GM19025 (cell line): ENCODE data around the gene CD151.

Experiments used
- ATAC-seq: cut with Tn5 transposase; IDR thresholded peaks from one replicate; pipeline ENCODE4 v1.9.1; 2021; ENCODE audit warnings: mild to moderate bottlenecking, low read depth, moderate library complexity; ENCODE audit not compliant: unreplicated experiment

The CD151 gene

DNA sequence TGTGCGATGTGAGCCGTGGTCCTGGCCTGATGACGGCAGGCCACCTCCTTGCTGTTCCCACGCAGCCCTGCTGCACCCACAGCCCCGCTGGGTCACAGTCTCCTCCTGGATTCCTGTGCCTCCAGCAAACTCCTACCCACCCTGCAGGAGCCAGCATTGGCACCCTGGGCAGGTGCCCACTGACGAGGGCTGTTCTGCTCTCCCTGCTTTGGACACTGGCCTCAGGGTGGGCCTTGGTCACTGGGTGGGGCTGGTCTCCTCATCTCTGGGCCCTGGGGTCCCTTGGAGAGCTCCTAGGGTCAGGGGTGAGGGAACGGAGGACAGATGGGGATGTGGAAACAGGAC is 22.6 kb downstream of the CD151 start:
- ATAC-seq, result no peak

DNA sequence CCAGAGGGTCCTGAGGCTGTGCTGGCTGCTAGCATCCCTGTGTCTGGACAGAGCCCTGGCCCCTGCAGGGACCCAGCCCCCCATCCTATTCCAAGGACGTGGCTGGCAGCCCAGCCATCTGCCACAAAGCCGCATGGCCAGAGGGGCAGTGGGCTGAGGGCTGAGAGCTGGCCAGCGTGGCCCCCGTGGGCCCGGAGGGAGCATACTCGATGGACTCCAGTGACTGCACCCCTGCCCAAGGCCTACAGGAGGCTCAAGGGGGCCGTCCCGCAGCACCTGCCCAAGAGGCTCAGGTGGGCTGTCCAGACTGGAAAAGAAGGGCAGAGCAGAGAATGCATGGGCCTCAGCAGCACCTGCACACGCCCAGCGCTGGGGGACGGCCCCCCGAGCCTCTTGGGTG is 23.0 kb downstream of the CD151 start:
- no peak for ATAC-seq

GRCh38 chr11:856397-856796 is 23.6 kb downstream of the CD151 start:
- no peak for ATAC-seq

GRCh38 chr11:858053-858761 is 25.5 kb downstream of the CD151 start:
- no peak for ATAC-seq

GRCh38 chr11:858762-859339 is 26.1 kb downstream of the CD151 start:
- no peak for ATAC-seq

GRCh38 chr11:859394-860131 is 26.8 kb downstream of the CD151 start:
- no peak for ATAC-seq

DNA sequence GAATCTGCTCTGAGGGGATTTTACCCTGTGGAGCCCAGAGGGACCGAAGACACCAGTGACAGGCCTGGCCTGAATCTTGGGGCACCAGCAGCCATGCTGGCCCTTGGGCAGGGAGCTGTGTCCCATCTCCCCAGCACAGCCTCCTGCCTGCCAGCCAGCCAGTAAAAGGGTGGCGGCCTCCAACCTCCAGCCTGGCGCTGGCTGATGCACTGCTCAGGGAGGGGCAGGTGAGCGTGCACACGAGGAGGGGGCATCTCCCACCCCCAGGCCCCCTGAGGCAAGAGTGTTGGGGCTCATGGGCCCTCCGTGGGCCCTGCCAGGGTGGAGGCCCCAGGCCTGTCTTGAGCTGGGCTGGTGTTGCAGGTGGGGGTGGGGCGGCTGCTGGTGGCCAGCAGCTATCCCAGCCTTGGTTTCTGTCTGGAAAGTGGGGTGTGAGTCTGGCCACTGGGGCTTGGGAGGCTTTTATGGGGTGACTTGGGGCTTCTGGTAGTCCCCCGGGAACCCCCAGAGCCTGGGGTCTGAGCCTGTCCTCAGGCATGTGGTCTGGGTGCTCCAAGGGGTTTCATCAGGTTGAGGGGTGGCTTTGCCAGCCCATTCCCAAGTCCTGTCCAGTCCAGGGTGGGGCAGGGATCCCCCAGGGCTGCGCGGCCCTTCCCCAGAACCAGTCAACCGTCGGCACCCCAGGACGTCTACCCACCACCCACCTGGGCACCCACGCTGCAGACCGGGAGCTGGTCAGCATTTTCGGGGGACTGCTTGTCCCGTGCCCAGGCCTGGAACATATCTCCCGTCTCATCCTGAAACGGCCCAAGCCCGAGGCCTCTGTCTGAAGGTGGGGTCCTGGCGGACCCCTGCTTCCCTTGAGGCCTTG is 27.7 kb downstream of the CD151 start:
- no peak for ATAC-seq

GRCh38 chr11:861105-861479 is 28.3 kb downstream of the CD151 start:
- no peak for ATAC-seq

GRCh38 chr11:862081-862661 is 29.4 kb downstream of the CD151 start:
- no peak for ATAC-seq

- no peak for ATAC-seq
Measured at GRCh38 chr11:862696-863022, 29.9 kb downstream of the CD151 start.

- ATAC-seq, result no peak
Measured at GRCh38 chr11:863023-863909, 30.5 kb downstream of the CD151 start.

DNA sequence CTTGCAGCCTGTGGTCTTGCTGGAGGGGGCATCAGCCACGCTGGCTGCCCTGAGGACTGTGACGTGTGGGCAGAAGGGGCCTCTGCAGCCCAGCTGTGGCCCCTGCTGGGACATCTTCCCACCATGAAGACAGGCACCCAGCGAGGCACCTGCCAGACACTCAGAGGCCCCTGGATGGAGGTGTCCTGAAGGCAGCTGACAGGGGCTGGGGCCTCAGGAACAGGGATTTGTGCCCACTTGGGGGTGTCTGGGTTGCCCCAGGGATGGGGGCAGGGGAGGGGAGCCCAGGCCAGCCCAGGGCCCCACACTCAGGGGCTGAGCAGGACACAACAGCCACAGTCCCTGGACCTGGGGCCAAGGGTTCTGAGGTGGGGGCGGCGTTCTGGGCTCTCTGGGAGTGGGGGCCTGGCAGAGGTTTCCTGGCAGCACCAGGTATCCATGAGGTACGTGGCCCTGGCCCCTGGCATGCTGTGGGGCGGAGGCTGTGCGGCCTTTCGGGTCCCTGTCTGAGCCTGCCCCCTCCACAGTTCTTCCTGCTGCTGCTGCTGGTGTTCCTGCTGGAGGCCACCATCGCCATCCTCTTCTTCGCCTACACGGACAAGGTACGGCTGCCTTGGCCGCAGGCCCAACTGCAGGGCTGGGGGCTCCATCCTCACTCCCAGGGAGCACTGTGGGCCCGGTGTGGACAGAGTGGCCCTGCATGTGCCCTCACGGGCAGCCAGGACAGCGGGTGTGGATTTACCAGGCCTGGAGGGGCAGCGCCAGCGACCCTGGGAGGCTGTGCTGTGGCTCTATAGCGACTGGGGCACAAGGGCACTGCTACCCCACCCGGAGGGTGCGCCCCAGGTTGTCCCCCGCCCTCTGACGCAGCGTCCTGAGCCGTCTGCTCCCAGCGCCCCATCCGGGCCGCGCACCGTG is 31.4 kb downstream of the CD151 start:
- no peak for ATAC-seq

DNA sequence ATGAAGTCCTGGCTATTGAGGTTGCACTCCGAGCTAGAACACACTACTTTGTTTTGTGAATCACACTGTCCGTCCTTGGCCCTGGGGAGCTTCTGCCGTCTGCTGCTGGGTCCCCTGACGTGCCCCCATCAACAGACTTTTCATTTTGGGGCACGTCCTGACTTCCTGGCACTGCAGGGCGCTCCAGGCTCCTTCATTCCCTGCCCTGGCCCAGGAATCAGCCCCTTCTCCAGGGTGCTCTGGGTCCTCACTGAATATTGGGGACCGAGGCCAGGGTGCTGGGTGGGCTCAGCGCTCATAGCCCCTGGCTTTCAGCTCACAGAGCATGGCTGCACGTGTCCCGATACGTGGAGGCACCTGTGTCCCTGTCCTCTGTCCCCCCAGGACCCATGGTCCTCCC is 32.1 kb downstream of the CD151 start:
- ATAC-seq, result no peak

GRCh38 chr11:865462-866430 is 33.0 kb downstream of the CD151 start:
- no peak for ATAC-seq

- ATAC-seq, result no peak
Measured at GRCh38 chr11:866481-866880, 33.7 kb downstream of the CD151 start.

- no peak for ATAC-seq
Measured at GRCh38 chr11:867856-868358, 35.2 kb downstream of the CD151 start.

DNA sequence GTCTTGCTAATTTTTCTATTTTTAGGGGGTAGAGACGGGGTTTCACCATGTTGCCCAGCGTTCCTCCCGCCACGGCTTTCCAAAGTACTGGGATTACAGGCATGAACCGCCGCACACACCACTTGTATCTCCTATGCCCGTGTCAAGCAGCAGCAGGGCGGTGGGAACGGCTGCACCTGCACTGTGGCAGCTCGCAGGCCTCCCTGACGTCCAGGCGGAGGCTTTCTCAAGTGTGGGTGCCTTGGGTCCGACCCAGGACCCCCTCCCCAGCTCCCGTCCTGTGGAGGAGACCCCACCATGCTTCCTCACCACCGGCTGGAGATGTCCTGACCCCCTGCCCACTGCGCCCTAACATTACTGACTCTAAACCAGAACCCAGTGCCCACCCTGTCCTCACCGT is 35.6 kb downstream of the CD151 start:
- ATAC-seq, result no peak
